Tibial artery (tissue), 4 donors: ENCODE data around the gene UGT1A10.

Experiments used
- DNase-seq, 2 donors: peaks; one replicate each; pipeline ENCODE4 v3.0.0-alpha.2; 2019
- H3K27ac ChIP-seq, 2 donors: fragments of 200-600 bp; sonication (generic) in 1 of 2; 1 replicate in 1 of 2; 2 replicates in 1 of 2; pipeline ENCODE4 v1.5.1; 2018 to 2019; ENCODE audit warnings: mild to moderate bottlenecking in 1 of 2
- H3K27me3 ChIP-seq, 2 donors: fragments of 200-600 bp; sonication (generic) in 1 of 2; one replicate each; pipeline versions ENCODE4 v1.5.1 to v1.6.0; 2016 to 2019
- H3K36me3 ChIP-seq, 3 donors: fragments of 200-600 bp; sonication (generic) in 2 of 3; one replicate each; pipeline ENCODE4 v1.5.1; 2016 to 2019; ENCODE audit warnings: mild to moderate bottlenecking in 2 of 3
- H3K4me1 ChIP-seq, 4 donors: fragments of 200-600 bp; sonication (generic) in 2 of 4; 1 replicate in 3 of 4; 2 replicates in 1 of 4; pipeline ENCODE4 v1.5.1; 2016 to 2019
- H3K4me3 ChIP-seq, 2 donors: fragments of 200-600 bp; sonication (generic) in 1 of 2; 1 replicate in 1 of 2; 2 replicates in 1 of 2; pipeline ENCODE4 v1.5.1; 2018 to 2019; ENCODE audit warnings: mild to moderate bottlenecking in 2 of 2
- H3K9me3 ChIP-seq, 3 donors: fragments of 200-600 bp; sonication (generic) in 1 of 3; one replicate each; pipeline ENCODE4 v1.5.1; 2016 to 2019
- CTCF ChIP-seq, 2 experiments: fragments of 200-600 bp in 1 of 2; fragments of 450-650 bp in 1 of 2; IDR thresholded peaks; one replicate each; pipeline ENCODE4 v1.5.1; 2017 to 2019; ENCODE audit warnings: antibody characterized with exemption in 2 of 2, mild to moderate bottlenecking in 1 of 2, moderate library complexity in 1 of 2
- intact Hi-C: fragments of 100-400 bp; cut with DNase I; formaldehyde crosslinking; loops from one replicate; pipeline ENCODE4 v1.15.0; 2023; ENCODE audit warnings: low total_unique reads

The UGT1A10 gene

GRCh38 chr2:233815861-233816260 lies 179.6 kb downstream of the UGT1A10 start:
- no peak for TF ChIP-seq CTCF (IDR thresholded peaks at IDR 0.05)
- no peak for DNase-seq
- H3K27ac ChIP-seq = no peak overlapping the region
- H3K9me3 ChIP-seq = peaks cover 0 to 4% (median 0%) of the 10 kb centered on the region in 3 donors
- H3K4me3 ChIP-seq = no peak overlapping the region
- intact Hi-C loops = no loop called here
- H3K36me3 ChIP-seq = no peaks in the 10 kb centered on the region
- H3K27me3 ChIP-seq = peaks cover 0 to 3% of the 10 kb centered on the region in 2 donors
- no peaks in the 10 kb centered on the region for H3K4me1 ChIP-seq

GRCh38 chr2:233816334-233816733 lies 180.1 kb downstream of the UGT1A10 start:
- intact Hi-C loops = no loop called here
- Histone ChIP-seq H3K4me3 (no peak overlapping the region), H3K27ac (no peak overlapping the region)

GRCh38 chr2:233816771-233817170 lies 180.5 kb downstream of the UGT1A10 start:
- Histone ChIP-seq H3K36me3 (no peaks in the 10 kb centered on the region), H3K27ac (no peak overlapping the region), H3K9me3 (peaks cover 0 to 4% (median 0%) of the 10 kb centered on the region in 3 donors), H3K27me3 (no peaks in the 10 kb centered on the region), H3K4me1 (no peaks in the 10 kb centered on the region), H3K4me3 (no peak overlapping the region)
- intact Hi-C loops = no loop called here
- peak; percentile 7 to 24 for DNase-seq
- no peak for TF ChIP-seq CTCF (IDR thresholded peaks at IDR 0.05)

More at GRCh38 chr2:233816334-233816733, 180.1 kb downstream of the UGT1A10 start:
- TF ChIP-seq CTCF (IDR thresholded peaks at IDR 0.05) = no peak
- Histone ChIP-seq H3K4me1 (no peaks in the 10 kb centered on the region), H3K36me3 (no peaks in the 10 kb centered on the region), H3K27me3 (peaks cover 0 to 1% of the 10 kb centered on the region in 2 donors), H3K9me3 (peaks cover 0 to 4% (median 0%) of the 10 kb centered on the region in 3 donors)
- DNase-seq = no peak

GRCh38 chr2:233817361-233817911 lies 181.2 kb downstream of the UGT1A10 start:
- TF ChIP-seq CTCF (IDR thresholded peaks at IDR 0.05) = no peak
- Histone ChIP-seq H3K9me3 (peaks cover 0 to 4% (median 0%) of the 10 kb centered on the region in 3 donors), H3K27me3 (no peaks in the 10 kb centered on the region), H3K27ac (no peak overlapping the region), H3K4me1 (no peaks in the 10 kb centered on the region), H3K4me3 (no peak overlapping the region), H3K36me3 (no peaks in the 10 kb centered on the region)
- intact Hi-C loops = no loop called here
- DNase-seq = peak; percentile 14 to 34

GRCh38 chr2:233817995-233818638 lies 181.9 kb downstream of the UGT1A10 start:
- H3K4me3 ChIP-seq = no peak overlapping the region
- DNase-seq = peak; percentile 16 to 50
- H3K27me3 ChIP-seq = no peaks in the 10 kb centered on the region
- intact Hi-C loops = no loop called here
- H3K36me3 ChIP-seq = no peaks in the 10 kb centered on the region
- TF ChIP-seq CTCF (IDR thresholded peaks at IDR 0.05) = no peak
- no peak overlapping the region for H3K27ac ChIP-seq
- H3K4me1 ChIP-seq = no peaks in the 10 kb centered on the region
- peaks cover 0 to 4% (median 0%) of the 10 kb centered on the region in 3 donors for H3K9me3 ChIP-seq
